SIG-M5 treated with dmso at 0.1 percent for 504 hours (cell line): Measurements from ENCODE around the gene PYCR2.

Experiments
- DNase-seq: peaks from one replicate; lab custom pipeline; 2025; ENCODE audit not compliant: unreplicated experiment; lab: John Stamatoyannopoulos, UW

PYCR2 gene

GRCh38 chr1:225921734-225922709, 2.0 kb downstream of the PYCR2 start:
- no peak for DNase-seq

DNA sequence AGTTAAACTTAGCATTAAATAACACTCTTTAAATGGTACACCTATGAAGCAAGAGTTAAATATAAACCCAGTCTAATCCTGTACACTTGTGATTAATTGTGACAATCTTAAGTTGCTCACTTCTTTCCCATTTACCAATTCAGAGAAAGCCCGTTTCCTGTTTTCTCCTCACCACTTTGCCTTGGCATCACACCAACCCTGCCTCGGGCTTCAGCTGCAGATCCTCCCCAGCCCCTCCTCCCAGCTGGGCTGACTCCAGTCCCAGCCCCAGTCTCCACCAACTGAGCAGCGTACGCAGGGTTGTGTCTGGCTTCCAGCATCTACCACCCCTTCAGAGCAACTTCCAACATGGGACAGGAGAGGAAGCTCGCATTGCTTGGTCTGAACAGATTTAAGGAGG, 4.1 kb downstream of the PYCR2 start:
- no peak for DNase-seq

GRCh38 chr1:225918280-225918679, 5.8 kb downstream of the PYCR2 start:
- no peak for DNase-seq

GRCh38 chr1:225917536-225917935, 6.5 kb downstream of the PYCR2 start:
- no peak for DNase-seq

- DNase-seq: no peak
Measured at GRCh38 chr1:225917101-225917500, 6.9 kb downstream of the PYCR2 start.

DNA sequence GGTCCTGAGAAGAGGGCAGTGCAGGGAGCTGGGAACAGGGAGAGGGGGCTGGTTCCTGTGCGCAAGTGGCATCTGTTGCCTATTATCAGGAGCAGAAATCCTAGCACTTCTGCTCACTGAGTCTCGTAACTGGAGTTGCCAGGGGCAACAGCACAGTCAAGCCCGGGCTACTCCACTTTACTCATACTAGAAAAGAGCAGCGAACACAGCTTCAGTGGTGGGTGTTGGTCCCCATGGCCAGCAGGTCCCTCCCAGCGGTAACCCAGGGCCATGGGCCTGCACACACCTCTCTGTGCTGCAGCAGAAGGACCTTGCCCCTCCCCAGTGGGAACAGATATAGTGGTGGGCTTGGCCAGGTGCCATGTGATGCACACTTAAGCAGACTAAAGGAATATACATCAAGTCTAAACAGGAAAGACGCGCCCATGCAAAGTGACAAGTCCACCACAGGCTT, 8.5 kb downstream of the PYCR2 start:
- DNase-seq: no peak

- DNase-seq: no peak
Measured at GRCh38 chr1:225914947-225915346, 9.1 kb downstream of the PYCR2 start.

- no peak for DNase-seq
Measured at GRCh38 chr1:225914391-225914790, 9.7 kb downstream of the PYCR2 start.

DNA sequence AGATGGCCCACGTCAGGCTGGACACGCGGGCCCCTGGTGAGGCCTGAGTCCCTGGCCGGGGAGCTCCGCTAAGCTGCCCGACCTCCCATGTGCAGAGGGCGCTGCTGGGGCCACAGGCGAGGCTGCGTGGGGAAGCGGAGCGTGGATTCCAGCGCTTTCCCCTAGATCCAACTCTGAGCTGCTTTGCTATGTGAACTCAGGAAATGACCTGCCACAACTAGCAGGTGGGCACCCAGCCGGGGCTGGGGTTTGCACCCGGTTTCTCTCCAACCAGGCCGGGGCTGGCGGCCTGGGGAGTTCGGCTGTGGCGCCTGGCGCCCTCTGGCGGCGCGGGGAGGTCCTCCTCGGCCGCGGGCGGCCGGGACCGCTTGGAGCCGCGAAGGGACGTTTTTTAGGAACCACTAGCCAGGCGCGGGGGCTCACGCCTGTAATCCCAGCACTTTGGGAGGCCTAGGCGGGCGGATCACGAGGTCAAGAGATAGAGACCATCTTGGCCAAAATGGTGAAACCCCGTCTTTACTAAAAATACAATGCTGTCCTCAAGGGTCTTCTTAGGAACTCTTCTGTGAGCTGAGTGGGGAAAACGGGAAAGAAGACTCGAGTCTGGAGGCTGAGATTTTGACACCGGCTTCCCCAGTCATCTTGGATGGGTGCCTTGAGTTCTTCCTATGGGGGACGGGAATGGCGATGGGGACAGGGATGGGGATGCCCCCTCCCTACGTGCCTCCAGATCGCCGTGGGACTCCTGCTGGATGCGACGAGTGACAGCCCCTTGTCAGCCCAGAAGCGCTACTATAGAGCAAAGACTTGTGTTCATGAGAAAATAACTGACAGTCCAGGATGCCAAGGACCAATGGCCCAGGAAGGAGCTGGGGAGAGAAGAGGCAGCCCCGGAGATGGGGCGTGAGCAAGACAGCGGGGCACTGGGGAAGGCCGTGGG, 12.6 kb downstream of the PYCR2 start:
- DNase-seq: no peak

DNA sequence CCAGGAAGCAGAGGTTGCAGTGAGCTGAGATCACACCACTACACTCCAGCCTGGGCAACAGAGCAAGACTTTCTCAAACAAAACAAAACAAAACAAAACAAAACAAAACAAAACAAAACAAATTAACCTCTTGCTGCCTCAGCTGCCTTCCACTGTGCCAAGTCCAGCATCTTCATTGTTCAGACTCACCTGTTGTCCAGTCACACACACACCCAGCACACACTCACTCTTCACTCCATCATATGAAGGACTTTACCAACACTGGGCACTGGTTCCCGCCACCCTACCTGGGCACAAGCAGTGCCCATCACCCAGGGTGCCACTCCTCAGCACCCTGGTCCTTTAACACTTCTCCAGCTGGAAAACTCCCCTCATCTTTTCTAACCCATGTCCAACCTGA, 14.6 kb downstream of the PYCR2 start:
- no peak for DNase-seq

DNA sequence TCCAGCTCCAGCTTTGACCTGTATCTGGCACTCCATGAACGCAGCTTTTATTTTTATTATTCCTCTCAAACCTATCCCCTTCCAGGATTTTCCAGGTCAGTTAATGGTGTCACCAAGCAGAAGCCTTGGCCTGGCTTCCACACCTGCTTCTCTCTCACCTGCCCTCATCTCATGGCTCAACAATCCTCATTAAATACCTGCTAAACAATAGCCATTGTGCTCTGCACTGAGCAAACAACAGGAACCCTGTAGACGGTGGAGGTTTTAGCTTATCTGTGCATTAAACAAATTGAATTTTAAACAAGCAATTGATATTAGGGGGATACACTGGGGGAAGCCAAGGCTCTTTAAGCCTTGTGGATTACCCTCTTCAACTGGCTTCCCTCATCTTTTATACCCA, 15.3 kb downstream of the PYCR2 start:
- no peak for DNase-seq

GRCh38 chr1:225908013-225908640, 15.9 kb downstream of the PYCR2 start:
- DNase-seq: no peak

- DNase-seq: no peak
Measured at GRCh38 chr1:225907341-225907740, 16.7 kb downstream of the PYCR2 start.

GRCh38 chr1:225906467-225906866, 17.6 kb downstream of the PYCR2 start:
- DNase-seq: no peak

DNA sequence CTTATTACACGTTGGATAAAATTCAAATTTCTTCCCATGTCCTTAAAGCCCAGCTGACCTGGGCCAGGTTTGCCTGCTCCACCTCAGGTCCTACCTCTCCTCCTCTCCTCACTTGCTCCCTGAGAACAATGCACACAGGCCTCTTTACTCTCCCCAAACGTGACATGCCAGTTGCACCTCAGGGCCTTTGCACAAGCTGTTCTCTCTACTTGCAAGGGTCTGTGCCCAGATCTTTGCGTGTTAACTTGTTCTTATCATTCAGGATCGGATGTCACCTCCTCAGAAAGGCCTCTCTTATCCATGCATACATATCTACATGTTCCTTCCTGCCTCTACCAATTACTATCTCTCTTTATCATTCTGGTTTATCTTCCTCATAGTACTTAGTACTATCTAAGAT, 20.4 kb downstream of the PYCR2 start:
- DNase-seq: no peak

GRCh38 chr1:225899044-225899925, 24.8 kb downstream of the PYCR2 start:
- DNase-seq: no peak

GRCh38 chr1:225897595-225898514, 26.2 kb downstream of the PYCR2 start:
- DNase-seq: no peak

DNA sequence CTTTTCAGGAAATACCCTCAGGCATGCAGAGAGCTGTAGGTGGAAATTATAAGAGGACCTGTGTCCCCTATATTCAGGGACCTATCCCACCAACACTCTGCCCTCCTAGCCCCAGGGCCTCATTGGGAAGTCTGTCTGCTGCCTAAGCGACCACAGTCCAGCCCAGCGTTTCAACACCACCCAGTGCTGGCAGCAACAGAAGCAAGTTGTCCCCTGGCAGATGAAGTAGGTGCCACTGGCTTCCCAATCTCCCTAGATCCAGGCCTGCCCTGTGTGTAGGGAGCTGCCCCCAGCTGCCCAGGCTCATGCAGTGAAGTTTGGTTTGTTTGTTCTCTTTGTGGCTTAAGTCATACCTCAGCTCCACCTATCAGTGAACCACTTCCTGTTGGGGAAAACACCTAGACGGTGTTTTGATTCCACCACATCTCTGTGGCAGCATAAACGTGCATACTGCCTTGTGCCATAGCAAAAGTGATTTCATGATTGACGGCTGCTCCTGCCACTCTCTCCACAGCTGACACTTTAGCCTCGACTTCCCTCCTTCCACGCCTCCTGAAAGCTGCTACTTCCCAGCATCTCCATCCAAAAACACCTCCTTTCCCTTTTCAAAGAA, 27.0 kb downstream of the PYCR2 start:
- no peak for DNase-seq

DNA sequence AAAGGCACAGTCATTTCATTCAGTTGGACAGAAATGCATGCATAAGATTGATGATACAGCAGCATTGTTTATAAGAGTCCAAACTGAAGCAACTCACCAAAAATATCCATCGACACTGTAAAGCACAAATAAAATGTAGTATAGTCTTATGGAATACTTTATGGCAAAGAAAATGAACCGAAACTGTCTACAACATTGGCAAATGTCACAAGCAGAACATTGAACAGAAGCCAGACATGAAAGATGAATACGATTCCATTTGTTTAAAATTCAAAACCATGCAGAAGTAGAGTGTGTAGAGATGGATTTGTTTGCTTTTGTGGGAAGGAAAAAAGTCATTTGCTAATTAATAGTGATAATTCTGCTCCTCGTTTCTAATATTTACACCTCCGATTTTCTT, 27.6 kb downstream of the PYCR2 start:
- no peak for DNase-seq
